Ovary (tissue), 3 donors: Measurements from ENCODE around the gene ACYP2.

Source experiments
- POLR2A ChIP-seq: fragments of 450-650 bp; IDR thresholded peaks from one replicate; pipeline ENCODE4 v1.6.1; 2017; ENCODE audit warnings: antibody characterized with exemption, mild to moderate bottlenecking, moderate library complexity
- TF ChIP-seq, protein P1 (sequence below), 3 donors: fragments of 450-650 bp in 2 of 3; fragments of 200-600 bp in 1 of 3; IDR thresholded peaks; one replicate each; pipeline versions ENCODE4 v1.5.1 to v1.8.0; 2016 to 2022; ENCODE audit warnings: antibody characterized with exemption in 3 of 3, mild to moderate bottlenecking in 1 of 3
- donor health status: DM: no; HTN: no; CAD: no.

DNA sequence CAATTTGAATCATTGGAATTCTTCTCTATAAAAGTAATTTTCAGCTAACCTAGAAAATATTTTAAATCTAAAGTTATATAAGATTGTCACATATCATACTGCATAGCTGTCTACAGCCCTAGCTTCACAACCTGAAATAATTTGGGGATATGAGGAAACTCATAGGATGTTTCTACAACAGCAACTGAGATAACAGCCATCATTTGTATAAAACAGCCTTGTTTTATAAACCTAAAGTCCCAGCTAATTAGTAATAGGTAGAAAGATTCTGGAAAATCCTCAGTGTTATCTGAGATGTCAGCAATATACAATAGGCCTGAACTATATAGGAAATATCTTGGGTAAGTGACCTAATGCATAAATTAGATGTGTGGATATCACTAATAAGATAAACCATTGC is 188.2 kb downstream of the ACYP2 start:
- TF ChIP-seq, protein P1, sequence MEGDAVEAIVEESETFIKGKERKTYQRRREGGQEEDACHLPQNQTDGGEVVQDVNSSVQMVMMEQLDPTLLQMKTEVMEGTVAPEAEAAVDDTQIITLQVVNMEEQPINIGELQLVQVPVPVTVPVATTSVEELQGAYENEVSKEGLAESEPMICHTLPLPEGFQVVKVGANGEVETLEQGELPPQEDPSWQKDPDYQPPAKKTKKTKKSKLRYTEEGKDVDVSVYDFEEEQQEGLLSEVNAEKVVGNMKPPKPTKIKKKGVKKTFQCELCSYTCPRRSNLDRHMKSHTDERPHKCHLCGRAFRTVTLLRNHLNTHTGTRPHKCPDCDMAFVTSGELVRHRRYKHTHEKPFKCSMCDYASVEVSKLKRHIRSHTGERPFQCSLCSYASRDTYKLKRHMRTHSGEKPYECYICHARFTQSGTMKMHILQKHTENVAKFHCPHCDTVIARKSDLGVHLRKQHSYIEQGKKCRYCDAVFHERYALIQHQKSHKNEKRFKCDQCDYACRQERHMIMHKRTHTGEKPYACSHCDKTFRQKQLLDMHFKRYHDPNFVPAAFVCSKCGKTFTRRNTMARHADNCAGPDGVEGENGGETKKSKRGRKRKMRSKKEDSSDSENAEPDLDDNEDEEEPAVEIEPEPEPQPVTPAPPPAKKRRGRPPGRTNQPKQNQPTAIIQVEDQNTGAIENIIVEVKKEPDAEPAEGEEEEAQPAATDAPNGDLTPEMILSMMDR (IDR thresholded peaks at IDR 0.05), result no peak
- no peak for TF ChIP-seq POLR2A
